ENCODE measurements around the gene ZNF576. TPM values are rescaled to one million over a fixed set of nuclear protein-coding genes. Genes with fewer than 3 reads are reported as not detected.

ZNF576 gene
- total and polyA plus RNA-seq, 2 of the 13 experiments (the other 11 are each of a cell fraction or from before 2014, with no cell fraction given): 7.2 to 9.6 TPM

DNA sequence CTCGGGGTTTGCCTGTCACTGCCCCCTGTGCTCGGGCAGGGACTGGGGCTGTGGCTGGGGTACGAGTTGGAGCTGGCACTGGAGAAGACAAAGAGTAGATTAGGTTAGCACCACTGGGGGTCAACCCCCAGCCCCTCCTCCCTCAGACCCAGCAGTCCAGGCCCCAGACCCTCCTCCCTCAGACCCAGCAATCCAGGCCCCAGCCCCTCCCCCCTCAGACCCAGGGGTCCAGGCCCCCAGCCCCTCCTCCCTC lies 44.3 kb upstream of the ZNF576 start:
- H2AFZ ChIP-seq (ENCODE audit: low read length): no peak overlapping the region
- TF ChIP-seq HNRNPLL (IDR thresholded peaks at IDR 0.05; ENCODE audit: low read depth, low read length, poor library complexity, severe bottlenecking) (no peak), MTA3 (CRISPR knock-in tag; IDR thresholded peaks at IDR 0.05) (no peak), ZBTB7B (CRISPR knock-in tag; IDR thresholded peaks at IDR 0.05) (no peak), ARID2 (CRISPR knock-in tag; IDR thresholded peaks at IDR 0.05; ENCODE audit: borderline replicate concordance) (no peak), MAF1 (CRISPR knock-in tag; IDR thresholded peaks at IDR 0.05; ENCODE audit: borderline replicate concordance) (no peak), ZNF572 (CRISPR knock-in tag; IDR thresholded peaks at IDR 0.05) (no peak), ZNF263 (CRISPR knock-in tag; IDR thresholded peaks at IDR 0.05) (no peak), HCFC1 (IDR thresholded peaks at IDR 0.05; ENCODE audit: low read depth, low read length) (no peak), GLI4 (CRISPR knock-in tag; IDR thresholded peaks at IDR 0.05; ENCODE audit: borderline replicate concordance) (no peak), SIN3A (IDR thresholded peaks at IDR 0.05; ENCODE audit: borderline replicate concordance, low read depth, low read length) (no peak)
- no CpG with 5 or more reads among the region's 3 CpGs for WGBS (ENCODE audit: low lambda C conversion rate)
- CTCF ChIA-PET (ENCODE audit: low intra/inter-chr PET ratio, low total read pairs): no interaction called here
- H3K36me3 ChIP-seq (replicated peaks in 1 of 2; ENCODE audit: control insufficient read depth in 1 of 2, insufficient read depth in 2 of 2, low read length in 2 of 2): peaks cover 18 to 47% of the 10 kb centered on the region in 2 experiments; a peak in 4 of 5 replicates
- no TSS peak for BruUV-seq (replicated peaks)
- no peaks in the 10 kb centered on the region for H3K27me3 ChIP-seq (ENCODE audit: control insufficient read depth in 1 of 2, insufficient read depth in 2 of 2, low read length in 2 of 2)
- no peak for ATAC-seq
- no peaks in the 10 kb centered on the region for H4K20me1 ChIP-seq (ENCODE audit: insufficient read depth, low read length)
- no peak overlapping the region for H3K27ac ChIP-seq (ENCODE audit: extremely low read length, insufficient read depth, low read length)
- POLR2A ChIA-PET: no interaction called here
- in situ Hi-C loops (cut with HindIII; ENCODE audit: extremely low pct_ligation_motif_present, low pct_unique_long_range_greater_than_20kb) (no loop called here), intact Hi-C loops (cut with micrococcal nuclease; ENCODE audit: unreplicated experiment) (no loop called here)
- no peak overlapping the region for H3K9ac ChIP-seq (ENCODE audit: insufficient read depth, low read depth, low read length)
- H3K4me2 ChIP-seq (ENCODE audit: low read depth, low read length): no peak overlapping the region
- H3K4me1 ChIP-seq (ENCODE audit: insufficient read depth, low read length): no peaks in the 10 kb centered on the region
- no peak for DNase-seq (ENCODE audit: low spot score)
- no peaks in the 10 kb centered on the region for H3K9me3 ChIP-seq (ENCODE audit: low read length)
- no peak for FAIRE-seq
- H3K4me3 ChIP-seq (replicated peaks in 1 of 3; ENCODE audit: insufficient read depth in 1 of 3, low read depth in 2 of 3, low read length in 3 of 3): no peak overlapping the region
- no peaks in the 10 kb centered on the region for H3K79me2 ChIP-seq (ENCODE audit: insufficient read depth, low read length)

GRCh38 chr19:43552616-43553015 lies 43.8 kb upstream of the ZNF576 start:
- peaks cover 18 to 47% of the 10 kb centered on the region in 2 experiments for H3K36me3 ChIP-seq (replicated peaks in 1 of 2; ENCODE audit: control insufficient read depth in 1 of 2, insufficient read depth in 2 of 2, low read length in 2 of 2)
- intact Hi-C loops (cut with micrococcal nuclease; ENCODE audit: unreplicated experiment): no loop called here
- ATAC-seq (no peak), DNase-seq (ENCODE audit: low spot score) (no peak), FAIRE-seq (no peak)
- H3K27me3 ChIP-seq (ENCODE audit: control insufficient read depth in 1 of 2, insufficient read depth in 2 of 2, low read length in 2 of 2): no peaks in the 10 kb centered on the region
- H2AFZ ChIP-seq (ENCODE audit: low read length): no peak overlapping the region
- H3K27ac ChIP-seq (ENCODE audit: extremely low read length, insufficient read depth, low read length): no peak overlapping the region
- H3K9me3 ChIP-seq (ENCODE audit: low read length): no peaks in the 10 kb centered on the region
- no peak overlapping the region for H3K4me3 ChIP-seq (replicated peaks in 1 of 3; ENCODE audit: insufficient read depth in 1 of 3, low read depth in 2 of 3, low read length in 3 of 3)
- BruUV-seq (replicated peaks): no TSS peak
- no peak overlapping the region for H3K4me2 ChIP-seq (ENCODE audit: low read depth, low read length)
- 100% methylated on average over 2 of the region's 3 CpGs for WGBS (ENCODE audit: low lambda C conversion rate)
- no peak overlapping the region for H3K9ac ChIP-seq (ENCODE audit: insufficient read depth, low read depth, low read length)
- CTCF ChIA-PET (ENCODE audit: low intra/inter-chr PET ratio, low total read pairs): no interaction called here
- in situ Hi-C loops (cut with HindIII; ENCODE audit: extremely low pct_ligation_motif_present, low pct_unique_long_range_greater_than_20kb): no loop called here
- no peaks in the 10 kb centered on the region for H3K79me2 ChIP-seq (ENCODE audit: insufficient read depth, low read length)
- H3K4me1 ChIP-seq (ENCODE audit: insufficient read depth, low read length): no peaks in the 10 kb centered on the region
- POLR2A ChIA-PET: no interaction called here
- H4K20me1 ChIP-seq (ENCODE audit: insufficient read depth, low read length): no peaks in the 10 kb centered on the region
- TF ChIP-seq KDM2A (CRISPR knock-in tag; IDR thresholded peaks at IDR 0.05; ENCODE audit: borderline replicate concordance, low read depth): no peak
- no peak for TF ChIP-seq SIN3A (IDR thresholded peaks at IDR 0.05; ENCODE audit: borderline replicate concordance, low read depth, low read length)
- no peak for TF ChIP-seq ZFYVE20 (CRISPR knock-in tag; IDR thresholded peaks at IDR 0.05; ENCODE audit: borderline replicate concordance, low read depth)
- no peak for TF ChIP-seq KDM3A (CRISPR knock-in tag; IDR thresholded peaks at IDR 0.05; ENCODE audit: low read depth)
- no peak for TF ChIP-seq RBAK (CRISPR knock-in tag; IDR thresholded peaks at IDR 0.05)
- no peak for TF ChIP-seq MYC (CRISPR knock-in tag; IDR thresholded peaks at IDR 0.05; ENCODE audit: borderline replicate concordance)
- TF ChIP-seq, protein P1, sequence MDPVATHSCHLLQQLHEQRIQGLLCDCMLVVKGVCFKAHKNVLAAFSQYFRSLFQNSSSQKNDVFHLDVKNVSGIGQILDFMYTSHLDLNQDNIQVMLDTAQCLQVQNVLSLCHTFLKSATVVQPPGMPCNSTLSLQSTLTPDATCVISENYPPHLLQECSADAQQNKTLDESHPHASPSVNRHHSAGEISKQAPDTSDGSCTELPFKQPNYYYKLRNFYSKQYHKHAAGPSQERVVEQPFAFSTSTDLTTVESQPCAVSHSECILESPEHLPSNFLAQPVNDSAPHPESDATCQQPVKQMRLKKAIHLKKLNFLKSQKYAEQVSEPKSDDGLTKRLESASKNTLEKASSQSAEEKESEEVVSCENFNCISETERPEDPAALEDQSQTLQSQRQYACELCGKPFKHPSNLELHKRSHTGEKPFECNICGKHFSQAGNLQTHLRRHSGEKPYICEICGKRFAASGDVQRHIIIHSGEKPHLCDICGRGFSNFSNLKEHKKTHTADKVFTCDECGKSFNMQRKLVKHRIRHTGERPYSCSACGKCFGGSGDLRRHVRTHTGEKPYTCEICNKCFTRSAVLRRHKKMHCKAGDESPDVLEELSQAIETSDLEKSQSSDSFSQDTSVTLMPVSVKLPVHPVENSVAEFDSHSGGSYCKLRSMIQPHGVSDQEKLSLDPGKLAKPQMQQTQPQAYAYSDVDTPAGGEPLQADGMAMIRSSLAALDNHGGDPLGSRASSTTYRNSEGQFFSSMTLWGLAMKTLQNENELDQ (CRISPR knock-in tag; IDR thresholded peaks at IDR 0.05; ENCODE audit: borderline replicate concordance): no peak
- no peak for TF ChIP-seq BORCS8-MEF2B (CRISPR knock-in tag; IDR thresholded peaks at IDR 0.05)
- TF ChIP-seq NFYC (CRISPR knock-in tag; IDR thresholded peaks at IDR 0.05): no peak
- TF ChIP-seq NFATC3 (CRISPR knock-in tag; IDR thresholded peaks at IDR 0.05): no peak
- TF ChIP-seq IRF2 (CRISPR knock-in tag; IDR thresholded peaks at IDR 0.05): no peak
- TF ChIP-seq ZNF720 (CRISPR knock-in tag; IDR thresholded peaks at IDR 0.05): no peak
